GM12878 (cell line): ENCODE data around the gene MYO18B. TPM values are rescaled to one million over a fixed set of nuclear protein-coding genes. Genes with fewer than 3 reads are reported as not detected.

Source experiments
- ATAC-seq: fragments of 200-7000 bp; cut with Tn5 transposase; 3 replicates; pipeline ENCODE4 v1.9.1; 2020; ENCODE audit warnings: mild to moderate bottlenecking, moderate library complexity
- BruUV-seq: library from RNA; stranded (reverse); fragments of 400-500 nt; replicated peaks from 2 replicates; lab custom pipeline; 2021; lab: Mats Ljungman, UMichigan
- CTCF ChIA-PET: fragments of 300-600 bp; sonication (Branson Sonifier 250); formaldehyde crosslinking; extraction: SDS; loops from one replicate; lab custom pipeline; 2021; ENCODE audit warnings: inconsistent platforms; lab: Yijun Ruan, JAX
- POLR2A ChIA-PET: fragments of 350-600 bp; formaldehyde crosslinking; extraction: SDS; loops from one replicate; lab custom pipeline; 2021; ENCODE audit warnings: inconsistent platforms; lab: Charles Lee
- RAD21 ChIA-PET: fragments of 300-600 bp; sonication (Branson Sonifier 250); formaldehyde crosslinking; loops from one replicate; lab custom pipeline; 2023; ENCODE audit warnings: antibody characterized with exemption; ENCODE audit not compliant: unreplicated experiment; lab: Charles Lee
- SMC1A ChIA-PET: fragments of 300-600 bp; sonication (Branson Sonifier 250); formaldehyde crosslinking; loops from one replicate; lab custom pipeline; 2023; ENCODE audit not compliant: unreplicated experiment, uncharacterized antibody; lab: Charles Lee
- DNase-seq: peaks from one replicate; pipeline ENCODE4 v3.0.0-alpha.2; 2011; ENCODE audit warnings: low read depth, low spot score
- FAIRE-seq: peaks from 3 replicates; lab custom pipeline; 2011; peaks lifted over from hg19 to GRCh38; lab: Jason Lieb, UNC
- H2AFZ ChIP-seq: 2 replicates; pipeline ENCODE4 v1.6.0; 2011; ENCODE audit warnings: low read depth, low read length, control low read depth; ENCODE audit not compliant: control insufficient read depth
- H3K27ac ChIP-seq: 2 replicates; pipeline ENCODE4 v1.5.1; 2011; ENCODE audit warnings: control low read depth; ENCODE audit not compliant: control insufficient read depth, insufficient read depth
- H3K27me3 ChIP-seq, 2 experiments: replicated peaks in 1 of 2; 2 replicates each; pipeline versions ENCODE4 v1.6.0 to v1.6.1; 2011; ENCODE audit warnings: low read length in 1 of 2; ENCODE audit not compliant: control insufficient read depth in 2 of 2, insufficient read depth in 2 of 2
- H3K36me3 ChIP-seq, 2 experiments: 2 replicates each; pipeline ENCODE4 v1.5.1; 2011; ENCODE audit warnings: low read length in 1 of 2; ENCODE audit not compliant: control insufficient read depth in 2 of 2, insufficient read depth in 2 of 2
- H3K4me1 ChIP-seq: 2 replicates; pipeline ENCODE4 v1.6.1; 2011; ENCODE audit warnings: mild to moderate bottlenecking, low read length, moderate library complexity, mixed read lengths; ENCODE audit not compliant: control insufficient read depth, insufficient read depth
- H3K4me2 ChIP-seq: 2 replicates; pipeline ENCODE4 v1.6.0; 2011; ENCODE audit warnings: control low read depth; ENCODE audit not compliant: control insufficient read depth, insufficient read depth
- H3K4me3 ChIP-seq: fragments of 200-600 bp; sonication (generic); 2 replicates; pipeline ENCODE4 v1.5.1; 2016
- H3K79me2 ChIP-seq: 2 replicates; pipeline ENCODE4 v1.6.0; 2011; ENCODE audit warnings: low read length; ENCODE audit not compliant: control insufficient read depth, insufficient read depth
- H3K9ac ChIP-seq: 2 replicates; pipeline ENCODE4 v1.8.0; 2011; ENCODE audit warnings: low read length, control low read depth, mixed read lengths; ENCODE audit not compliant: control insufficient read depth, insufficient read depth
- H3K9me3 ChIP-seq: replicated peaks from 3 replicates; pipeline ENCODE4 v1.5.1; 2011; ENCODE audit warnings: mild to moderate bottlenecking, low read length; ENCODE audit not compliant: control insufficient read depth, insufficient read depth
- H4K20me1 ChIP-seq: 2 replicates; pipeline ENCODE4 v1.6.0; 2011; ENCODE audit not compliant: control insufficient read depth, insufficient read depth
- ELK1 ChIP-seq: IDR thresholded peaks from 2 replicates; pipeline ENCODE4 v1.6.1; 2012; ENCODE audit warnings: low read depth, low read length, improper control_type of control experiment
- GATAD2B ChIP-seq: fragments of 450-650 bp; conservative IDR thresholded peaks from 2 replicates; pipeline ENCODE4 v1.6.1; 2017; ENCODE audit warnings: low read depth, mild to moderate bottlenecking, moderate library complexity
- IRF4 ChIP-seq: IDR thresholded peaks from 2 replicates; pipeline ENCODE4 v1.6.1; 2011; ENCODE audit warnings: low read depth, low read length
- KAT2A ChIP-seq: conservative IDR thresholded peaks from 2 replicates; pipeline ENCODE4 v1.6.1; 2011; ENCODE audit warnings: low read depth, low read length; ENCODE audit not compliant: control insufficient read depth
- KLF5 ChIP-seq: fragments of 450-650 bp; IDR thresholded peaks from 2 replicates; pipeline ENCODE4 v1.6.1; 2014; ENCODE audit warnings: mild to moderate bottlenecking; ENCODE audit not compliant: partially characterized antibody
- MYB ChIP-seq: fragments of 150-350 bp; IDR thresholded peaks from 2 replicates; pipeline ENCODE4 v1.6.1; 2014; ENCODE audit warnings: mild to moderate bottlenecking, low read depth, low read length, borderline replicate concordance
- NFYA ChIP-seq: IDR thresholded peaks from 2 replicates; pipeline ENCODE4 v1.6.1; 2011; ENCODE audit warnings: low read depth, mild to moderate bottlenecking, low read length, improper control_type of control experiment, borderline replicate concordance
- SUZ12 ChIP-seq: fragments of 200-600 bp; sonication (generic); IDR thresholded peaks from one replicate; pipeline ENCODE4 v1.6.1; 2018; ENCODE audit warnings: antibody characterized with exemption, mild to moderate bottlenecking; ENCODE audit not compliant: unreplicated experiment
- TAF1 ChIP-seq: IDR thresholded peaks from 2 replicates; pipeline ENCODE4 v1.6.1; 2011; ENCODE audit warnings: mild to moderate bottlenecking, low read depth, low read length, borderline replicate concordance
- TARDBP ChIP-seq: IDR thresholded peaks from 2 replicates; pipeline ENCODE4 v1.6.1; 2016; ENCODE audit warnings: borderline replicate concordance
- WGBS: methylation state at CpG from one replicate; pipeline ENCODE4 v1.1.6; 2016; ENCODE audit warnings: low lambda C conversion rate; ENCODE audit not compliant: insufficient replicate concordance, insufficient coverage; ENCODE audit errors: missing lambda C conversion rate; 5-methylcytosine and 5-hydroxymethylcytosine counted together
- in situ Hi-C: fragments of 300-500 bp; cut with MboI; formaldehyde crosslinking; loops from 9 replicates; pipeline ENCODE4 v1.14.3; 2018; ENCODE audit warnings: mixed read lengths
- intact Hi-C: fragments of 100-400 bp; cut with micrococcal nuclease; formaldehyde crosslinking; loops from one replicate; pipeline ENCODE4 v1.14.2; 2022; ENCODE audit not compliant: unreplicated experiment
- polyA plus RNA-seq, 11 experiments: library from polyadenylated mRNA; depleted of rRNA in 4 of 11; unstranded in 6 of 11; stranded (reverse) in 5 of 11; fragments of >200 nt; fragmentation: Nextera tagmentation in 4 of 11; fragmentation: Illumina TruSeq in 1 of 11; extraction: Ambion mirVana in 4 of 11; extraction: Trizol in 1 of 11; gene quantifications; 1 replicate in 1 of 11; 2 replicates in 10 of 11; pipeline versions ENCODE4 v1.2.1 to v1.2.3, GENCODE V29; 2011 to 2016; ENCODE audit warnings: inconsistent platforms in 2 of 11, missing spikeins in 2 of 11, low read depth in 1 of 11
- total RNA-seq, 4 experiments: library from RNA; depleted of rRNA in 3 of 4; stranded (reverse); fragments of >200 nt in 3 of 4; fragmentation: Illumina TruSeq in 1 of 4; extraction: Trizol in 1 of 4; gene quantifications; 2 replicates each; pipeline versions ENCODE4 v1.2.1 to v1.2.3, GENCODE V29; 2013 to 2021
- TF ChIP-seq, protein P1 (sequence below): fragments of 150-350 bp; IDR thresholded peaks from 2 replicates; pipeline ENCODE4 v1.6.1; 2016; ENCODE audit warnings: low read depth, low read length

The MYO18B gene
- total and polyA plus RNA-seq, 10 of the 15 experiments (the other 5 are each of a cell fraction or from before 2014, with no cell fraction given) = 0.05 to 2.1 (median 0.51) TPM; not detected in 1

- Histone ChIP-seq H3K9ac (no peak overlapping the region), H3K79me2 (no peaks in the 10 kb centered on the region), H3K36me3 (no peaks in the 10 kb centered on the region), H3K4me2 (no peak overlapping the region), H3K9me3 (no peaks in the 10 kb centered on the region; the same call in 2 of the 3 replicates), H4K20me1 (no peaks in the 10 kb centered on the region), H3K27me3 (no peaks in the 10 kb centered on the region), H2AFZ (no peak overlapping the region), H3K4me1 (no peaks in the 10 kb centered on the region)
- RAD21 ChIA-PET = interaction anchor here (1.4 kb wide), 1 partner anchor 553 kb away, joined by 3 read pairs; no protein-coding TSS in a partner anchor
- SMC1A ChIA-PET = interaction anchor here (1.5 to 3.7 kb wide), 2 partner anchors 235 to 330 kb away, joined by 4 to 17 read pairs; no protein-coding TSS in a partner anchor
- FAIRE-seq = no peak
- ATAC-seq = no peak
- 61% methylated on average over 9 of the region's 9 CpGs for WGBS
- no peak for DNase-seq
- no TSS peak for BruUV-seq
- no peak for TF ChIP-seq KAT2A
- TF ChIP-seq ELK1 = no peak
- no peak for TF ChIP-seq NFYA
- TF ChIP-seq, protein P1, sequence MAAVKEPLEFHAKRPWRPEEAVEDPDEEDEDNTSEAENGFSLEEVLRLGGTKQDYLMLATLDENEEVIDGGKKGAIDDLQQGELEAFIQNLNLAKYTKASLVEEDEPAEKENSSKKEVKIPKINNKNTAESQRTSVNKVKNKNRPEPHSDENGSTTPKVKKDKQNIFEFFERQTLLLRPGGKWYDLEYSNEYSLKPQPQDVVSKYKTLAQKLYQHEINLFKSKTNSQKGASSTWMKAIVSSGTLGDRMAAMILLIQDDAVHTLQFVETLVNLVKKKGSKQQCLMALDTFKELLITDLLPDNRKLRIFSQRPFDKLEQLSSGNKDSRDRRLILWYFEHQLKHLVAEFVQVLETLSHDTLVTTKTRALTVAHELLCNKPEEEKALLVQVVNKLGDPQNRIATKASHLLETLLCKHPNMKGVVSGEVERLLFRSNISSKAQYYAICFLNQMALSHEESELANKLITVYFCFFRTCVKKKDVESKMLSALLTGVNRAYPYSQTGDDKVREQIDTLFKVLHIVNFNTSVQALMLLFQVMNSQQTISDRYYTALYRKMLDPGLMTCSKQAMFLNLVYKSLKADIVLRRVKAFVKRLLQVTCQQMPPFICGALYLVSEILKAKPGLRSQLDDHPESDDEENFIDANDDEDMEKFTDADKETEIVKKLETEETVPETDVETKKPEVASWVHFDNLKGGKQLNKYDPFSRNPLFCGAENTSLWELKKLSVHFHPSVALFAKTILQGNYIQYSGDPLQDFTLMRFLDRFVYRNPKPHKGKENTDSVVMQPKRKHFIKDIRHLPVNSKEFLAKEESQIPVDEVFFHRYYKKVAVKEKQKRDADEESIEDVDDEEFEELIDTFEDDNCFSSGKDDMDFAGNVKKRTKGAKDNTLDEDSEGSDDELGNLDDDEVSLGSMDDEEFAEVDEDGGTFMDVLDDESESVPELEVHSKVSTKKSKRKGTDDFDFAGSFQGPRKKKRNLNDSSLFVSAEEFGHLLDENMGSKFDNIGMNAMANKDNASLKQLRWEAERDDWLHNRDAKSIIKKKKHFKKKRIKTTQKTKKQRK = no peak
- TF ChIP-seq TAF1 = no peak
- TF ChIP-seq IRF4 = no peak
- no peak for TF ChIP-seq KLF5
- TF ChIP-seq SUZ12 = no peak
- TF ChIP-seq TARDBP = no peak
- TF ChIP-seq MYB = no peak
- no peak for TF ChIP-seq GATAD2B
- TF ChIP-seq, all 136 proteins: peak for 0
- POLR2A ChIA-PET = no interaction called here
- CTCF ChIA-PET = interaction anchor here (0.9 kb wide), 1 partner anchor 233 kb away, joined by 4 read pairs; no protein-coding TSS in a partner anchor
- no peak overlapping the region for H3K27ac ChIP-seq
- H3K4me3 ChIP-seq = no peak overlapping the region
- in situ Hi-C loops = loop anchor here (10.0 kb wide), 1 partner anchor 543 kb away; no protein-coding TSS in a partner anchor
- intact Hi-C loops = loop anchor here (10.0 kb wide), 1 partner anchor 543 kb away; no protein-coding TSS in a partner anchor
Observed at GRCh38 chr22:25777411-25777810, 35.4 kb downstream of the MYO18B start.
